CD14-positive monocyte (primary cell): ENCODE measurements around the gene CHCHD10. TPM values are rescaled to one million over a fixed set of nuclear protein-coding genes. Genes with fewer than 3 reads are reported as not detected.

Experiments used
- DNase-seq, 3 donors: peaks; one replicate each; pipeline ENCODE4 v3.0.0-alpha.2; 2011 to 2022
- H2AFZ ChIP-seq: 2 replicates; pipeline ENCODE4 v1.6.0; 2012; ENCODE audit warnings: mild to moderate bottlenecking, low read depth, low read length, inconsistent platforms; ENCODE audit not compliant: insufficient read depth, poor library complexity, severe bottlenecking
- H3K27ac ChIP-seq, 2 donors: 1 replicate in 1 of 2; 2 replicates in 1 of 2; pipeline ENCODE4 v1.5.1; 2012 to 2013; ENCODE audit warnings: low read length in 2 of 2, control low read depth in 1 of 2, inconsistent platforms in 1 of 2, low read depth in 1 of 2, mild to moderate bottlenecking in 1 of 2
- H3K27me3 ChIP-seq, 2 donors: one replicate each; pipeline versions ENCODE4 v1.6.0 to v1.6.1; 2011 to 2013; ENCODE audit warnings: low read length in 2 of 2; ENCODE audit not compliant: control insufficient read depth in 2 of 2, insufficient read depth in 2 of 2
- H3K36me3 ChIP-seq, 2 donors: replicated peaks in 1 of 2; 1 replicate in 1 of 2; 2 replicates in 1 of 2; pipeline versions ENCODE4 v1.5.1 to v1.6.1; 2012 to 2013; ENCODE audit warnings: low read length in 2 of 2, control low read depth in 1 of 2, inconsistent platforms in 1 of 2, mild to moderate bottlenecking in 1 of 2; ENCODE audit not compliant: insufficient read depth in 2 of 2, control insufficient read depth in 1 of 2
- H3K4me1 ChIP-seq, 2 donors: 1 replicate in 1 of 2; 2 replicates in 1 of 2; pipeline versions ENCODE4 v1.5.1 to v1.6.1; 2012 to 2013; ENCODE audit warnings: low read length in 2 of 2, control low read depth in 1 of 2, inconsistent platforms in 1 of 2, mild to moderate bottlenecking in 1 of 2, moderate library complexity in 1 of 2; ENCODE audit not compliant: insufficient read depth in 2 of 2, control insufficient read depth in 1 of 2
- H3K4me2 ChIP-seq: replicated peaks from 2 replicates; pipeline ENCODE3; 2012; ENCODE audit warnings: low read length, moderate library complexity, mild to moderate bottlenecking; ENCODE audit not compliant: poor library complexity, severe bottlenecking; ENCODE audit errors: extremely low read depth
- H3K4me3 ChIP-seq, 3 experiments: fragments of 200-600 bp in 1 of 3; sonication (generic) in 1 of 3; replicated peaks in 1 of 3; 1 replicate in 2 of 3; 2 replicates in 1 of 3; pipeline ENCODE4 v1.5.1; 2011 to 2013; ENCODE audit warnings: low read length in 3 of 3, mild to moderate bottlenecking in 3 of 3, control low read depth in 2 of 3, low read depth in 2 of 3, inconsistent platforms in 1 of 3, moderate library complexity in 1 of 3
- H3K79me2 ChIP-seq: 2 replicates; pipeline ENCODE4 v1.6.0; 2012; ENCODE audit warnings: mild to moderate bottlenecking, control low read depth, inconsistent platforms, low read length, moderate library complexity; ENCODE audit not compliant: insufficient read depth
- H3K9ac ChIP-seq: 2 replicates; pipeline ENCODE4 v1.6.0; 2017; ENCODE audit warnings: low read length, mild to moderate bottlenecking; ENCODE audit not compliant: insufficient read depth, poor library complexity, severe bottlenecking
- H3K9me3 ChIP-seq, 2 donors: replicated peaks in 1 of 2; 1 replicate in 1 of 2; 2 replicates in 1 of 2; pipeline versions ENCODE4 v1.5.1 to v1.6.1; 2012 to 2013; ENCODE audit warnings: low read length in 2 of 2, control low read depth in 1 of 2; ENCODE audit not compliant: control insufficient read depth in 1 of 2, insufficient read depth in 1 of 2
- H4K20me1 ChIP-seq: 2 replicates; pipeline ENCODE4 v1.6.0; 2012; ENCODE audit warnings: mild to moderate bottlenecking, low read length, control low read depth, moderate library complexity; ENCODE audit not compliant: insufficient read depth
- H3K27ac Mint-ChIP-seq, 7 donors: one replicate each; pipeline ENCODE4 v1.8.0; 2020; ENCODE audit warnings: mild to moderate bottlenecking in 7 of 7, mixed read lengths in 7 of 7, moderate library complexity in 6 of 7, inconsistent platforms in 2 of 7
- H3K27me3 Mint-ChIP-seq, 3 donors: one replicate each; pipeline ENCODE4 v1.8.0; 2021 to 2022; ENCODE audit warnings: low read depth in 3 of 3, mild to moderate bottlenecking in 3 of 3, mixed read lengths in 3 of 3, moderate library complexity in 3 of 3, inconsistent platforms in 1 of 3
- H3K36me3 Mint-ChIP-seq, 2 donors: one replicate each; pipeline ENCODE4 v1.8.0; 2020; ENCODE audit warnings: mixed read lengths in 2 of 2, inconsistent platforms in 1 of 2, mild to moderate bottlenecking in 1 of 2
- H3K4me1 Mint-ChIP-seq: one replicate; pipeline ENCODE4 v1.8.0; 2020; ENCODE audit warnings: mild to moderate bottlenecking, mixed read lengths
- H3K4me3 Mint-ChIP-seq, 2 donors: one replicate each; pipeline ENCODE4 v1.8.0; 2020; ENCODE audit warnings: mild to moderate bottlenecking in 2 of 2, mixed read lengths in 2 of 2, moderate library complexity in 1 of 2
- H3K9me3 Mint-ChIP-seq, 7 donors: one replicate each; pipeline ENCODE4 v1.8.0; 2020 to 2022; ENCODE audit warnings: mixed read lengths in 7 of 7, mild to moderate bottlenecking in 6 of 7, moderate library complexity in 6 of 7, inconsistent platforms in 2 of 7
- WGBS: methylation state at CpG from one replicate; pipeline ENCODE4 v1.1.5; 2013; ENCODE audit warnings: missing lambda C conversion rate; ENCODE audit not compliant: insufficient coverage; 5-methylcytosine and 5-hydroxymethylcytosine counted together
- intact Hi-C, 2 donors: fragments of 100-400 bp; cut with micrococcal nuclease; formaldehyde crosslinking; loops; one replicate each; pipeline versions ENCODE4 v1.15.0 to v1.15.1; 2023
- polyA plus RNA-seq, 3 donors: library from polyadenylated mRNA; depleted of rRNA in 1 of 3; unstranded in 2 of 3; stranded (reverse) in 1 of 3; fragments of 300-500 nt in 2 of 3; fragments of >200 nt in 1 of 3; fragmentation: Illumina TruSeq in 2 of 3; gene quantifications; 1 replicate in 2 of 3; 2 replicates in 1 of 3; pipeline ENCODE4 v1.2.3, GENCODE V29; 2012 to 2021
- TF ChIP-seq, protein P1 (sequence below): fragments of 200-600 bp; IDR thresholded peaks from one replicate; pipeline ENCODE4 v1.8.0; 2022; ENCODE audit warnings: antibody characterized with exemption, mild to moderate bottlenecking

The CHCHD10 gene
- polyA plus RNA-seq, 3 donors, result 15.3 to 46.7 (median 26.8) TPM

DNA sequence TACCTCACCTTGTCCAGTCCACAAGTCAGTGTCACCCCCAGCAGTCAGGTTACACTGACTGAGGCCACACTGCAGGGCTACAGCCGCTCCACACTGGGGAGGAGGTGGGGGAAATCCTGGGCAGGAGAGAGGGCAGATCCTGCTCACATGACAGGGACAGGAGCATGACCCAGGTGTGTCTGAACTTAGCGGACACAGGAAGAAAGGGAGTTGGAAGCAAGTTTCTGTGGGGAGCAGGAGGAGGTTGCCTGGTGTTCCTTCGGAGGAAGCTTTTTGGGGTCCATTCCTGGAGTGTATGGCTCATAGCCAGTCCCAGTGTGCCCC lies 10.8 kb upstream of the CHCHD10 start:
- Mint-ChIP-seq H3K4me3 (no peak overlapping the region), H3K36me3 (no peaks in the 10 kb centered on the region), H3K27ac (no peak overlapping the region), H3K4me1 (no peaks in the 10 kb centered on the region), H3K9me3 (peaks cover 0 to 1% (median 0%) of the 10 kb centered on the region in 7 donors), H3K27me3 (peaks cover 13 to 14% (median 14%) of the 10 kb centered on the region in 3 donors)
- no peak overlapping the region for H2AFZ ChIP-seq
- H3K4me1 ChIP-seq, result no peaks in the 10 kb centered on the region
- no peak overlapping the region for H3K4me2 ChIP-seq
- no peak overlapping the region for H3K4me3 ChIP-seq
- peaks cover 0 to 7% of the 10 kb centered on the region in 2 donors for H3K27me3 ChIP-seq
- no peaks in the 10 kb centered on the region for H3K79me2 ChIP-seq
- no peak overlapping the region for H3K9ac ChIP-seq
- no peak overlapping the region for H3K27ac ChIP-seq
- TF ChIP-seq, protein P1, sequence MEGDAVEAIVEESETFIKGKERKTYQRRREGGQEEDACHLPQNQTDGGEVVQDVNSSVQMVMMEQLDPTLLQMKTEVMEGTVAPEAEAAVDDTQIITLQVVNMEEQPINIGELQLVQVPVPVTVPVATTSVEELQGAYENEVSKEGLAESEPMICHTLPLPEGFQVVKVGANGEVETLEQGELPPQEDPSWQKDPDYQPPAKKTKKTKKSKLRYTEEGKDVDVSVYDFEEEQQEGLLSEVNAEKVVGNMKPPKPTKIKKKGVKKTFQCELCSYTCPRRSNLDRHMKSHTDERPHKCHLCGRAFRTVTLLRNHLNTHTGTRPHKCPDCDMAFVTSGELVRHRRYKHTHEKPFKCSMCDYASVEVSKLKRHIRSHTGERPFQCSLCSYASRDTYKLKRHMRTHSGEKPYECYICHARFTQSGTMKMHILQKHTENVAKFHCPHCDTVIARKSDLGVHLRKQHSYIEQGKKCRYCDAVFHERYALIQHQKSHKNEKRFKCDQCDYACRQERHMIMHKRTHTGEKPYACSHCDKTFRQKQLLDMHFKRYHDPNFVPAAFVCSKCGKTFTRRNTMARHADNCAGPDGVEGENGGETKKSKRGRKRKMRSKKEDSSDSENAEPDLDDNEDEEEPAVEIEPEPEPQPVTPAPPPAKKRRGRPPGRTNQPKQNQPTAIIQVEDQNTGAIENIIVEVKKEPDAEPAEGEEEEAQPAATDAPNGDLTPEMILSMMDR, result no peak
- no peaks in the 10 kb centered on the region for H3K36me3 ChIP-seq
- H3K9me3 ChIP-seq, result no peaks in the 10 kb centered on the region
- intact Hi-C loops, result no loop called here
- WGBS, result 94% methylated on average over 3 of the region's 3 CpGs
- no peak for DNase-seq
- H4K20me1 ChIP-seq, result no peaks in the 10 kb centered on the region

DNA sequence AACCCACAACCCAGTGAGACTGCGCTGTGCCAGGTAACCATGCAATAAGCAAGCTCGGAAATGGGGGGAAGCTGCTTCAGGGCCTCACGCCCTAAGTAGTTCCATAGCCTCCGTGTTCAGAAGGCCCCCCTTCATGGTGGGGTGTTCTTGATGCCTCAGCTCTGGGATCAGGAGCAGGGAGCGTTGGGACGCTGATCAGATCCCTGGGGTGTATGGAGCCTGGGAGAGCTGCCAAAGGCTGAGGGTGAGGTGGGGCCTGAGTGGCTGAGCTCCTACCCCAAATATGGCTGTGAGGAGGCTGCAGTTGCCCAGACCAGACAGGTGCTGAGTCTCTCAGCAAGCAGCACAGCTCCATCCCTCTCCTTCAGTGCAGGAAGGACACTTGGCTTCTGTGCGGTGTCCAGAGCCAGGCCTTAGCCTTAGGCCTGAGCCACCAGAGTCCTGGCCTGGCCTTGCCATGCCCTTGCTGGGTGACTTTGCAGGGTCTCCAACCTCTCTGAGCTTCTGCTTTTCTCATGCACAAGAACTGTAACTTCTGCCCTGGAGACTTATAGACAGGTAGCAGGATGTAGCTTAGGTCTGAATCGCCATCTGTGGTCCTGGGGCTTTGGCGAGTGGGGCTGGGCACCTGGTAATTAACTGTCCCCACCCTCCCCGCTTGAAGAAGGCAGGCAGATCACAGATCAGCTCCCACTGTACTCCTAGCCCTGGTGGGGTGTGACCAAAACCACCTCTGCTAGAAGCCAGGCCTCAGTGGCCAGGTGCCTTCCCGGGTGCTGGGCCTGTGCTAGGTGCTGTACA lies 10.2 kb upstream of the CHCHD10 start:
- TF ChIP-seq, protein P1, result no peak
- no peak overlapping the region for H3K27ac Mint-ChIP-seq
- peaks cover 19 to 20% (median 19%) of the 10 kb centered on the region in 3 donors for H3K27me3 Mint-ChIP-seq
- peaks cover 0 to 4% (median 3%) of the 10 kb centered on the region in 7 donors for H3K9me3 Mint-ChIP-seq
- no peaks in the 10 kb centered on the region for H3K9me3 ChIP-seq
- intact Hi-C loops, result no loop called here
- peaks cover 1 to 4% of the 10 kb centered on the region in 2 donors for H3K4me1 ChIP-seq
- no peak overlapping the region for H3K27ac ChIP-seq
- H3K4me3 Mint-ChIP-seq, result no peak overlapping the region
- H3K27me3 ChIP-seq, result peaks cover 3 to 13% of the 10 kb centered on the region in 2 donors
- no peak for DNase-seq
- no peaks in the 10 kb centered on the region for H3K36me3 ChIP-seq
- H3K4me2 ChIP-seq, result no peak overlapping the region
- no peak overlapping the region for H2AFZ ChIP-seq
- H3K9ac ChIP-seq, result no peak overlapping the region
- WGBS, result 91% methylated on average over 6 of the region's 11 CpGs
- no peak overlapping the region for H3K4me3 ChIP-seq
- H3K4me1 Mint-ChIP-seq, result peaks cover 3% of the 10 kb centered on the region
- peaks cover 0 to 5% of the 10 kb centered on the region in 2 donors for H3K36me3 Mint-ChIP-seq
- no peaks in the 10 kb centered on the region for H4K20me1 ChIP-seq
- no peaks in the 10 kb centered on the region for H3K79me2 ChIP-seq
